Progenitor cell of endocrine pancreas (in vitro differentiated cells): ENCODE data around the gene FHOD3. TPM values are rescaled to one million over a fixed set of nuclear protein-coding genes. Genes with fewer than 3 reads are reported as not detected.

Experiments used
- DNase-seq: peaks from one replicate; pipeline ENCODE4 v3.0.0; 2021; ENCODE audit warnings: low spot score; ENCODE audit not compliant: unreplicated experiment
- H3K27ac Mint-ChIP-seq: 2 replicates; pipeline ENCODE4 v1.8.0; 2021; ENCODE audit warnings: mild to moderate bottlenecking, moderate library complexity, mixed read lengths
- H3K27me3 Mint-ChIP-seq: 2 replicates; pipeline ENCODE4 v1.8.0; 2021; ENCODE audit warnings: mixed read lengths
- H3K36me3 Mint-ChIP-seq: 2 replicates; pipeline ENCODE4 v1.8.0; 2022; ENCODE audit warnings: mixed read lengths; ENCODE audit not compliant: insufficient read depth
- H3K4me1 Mint-ChIP-seq: 2 replicates; pipeline ENCODE4 v1.8.0; 2021; ENCODE audit warnings: low read depth, mixed read lengths
- H3K4me3 Mint-ChIP-seq: 2 replicates; pipeline ENCODE4 v1.8.0; 2021; ENCODE audit warnings: low read depth, mild to moderate bottlenecking, moderate library complexity, mixed read lengths
- H3K9me3 Mint-ChIP-seq: 2 replicates; pipeline ENCODE4 v1.8.0; 2021; ENCODE audit warnings: low read depth, mixed read lengths
- total RNA-seq: library from RNA; stranded (reverse); gene quantifications from 2 replicates; pipeline ENCODE4 v1.2.1, GENCODE V29; 2021
- TF ChIP-seq, protein P1 (sequence below): fragments of 200-600 bp; sonication (generic); IDR thresholded peaks from one replicate; pipeline ENCODE4 v1.5.0; 2021; ENCODE audit warnings: antibody characterized with exemption, mild to moderate bottlenecking; ENCODE audit not compliant: unreplicated experiment

FHOD3 gene
- total RNA-seq, 1 donor from 2014 or later = 1.6 TPM

DNA sequence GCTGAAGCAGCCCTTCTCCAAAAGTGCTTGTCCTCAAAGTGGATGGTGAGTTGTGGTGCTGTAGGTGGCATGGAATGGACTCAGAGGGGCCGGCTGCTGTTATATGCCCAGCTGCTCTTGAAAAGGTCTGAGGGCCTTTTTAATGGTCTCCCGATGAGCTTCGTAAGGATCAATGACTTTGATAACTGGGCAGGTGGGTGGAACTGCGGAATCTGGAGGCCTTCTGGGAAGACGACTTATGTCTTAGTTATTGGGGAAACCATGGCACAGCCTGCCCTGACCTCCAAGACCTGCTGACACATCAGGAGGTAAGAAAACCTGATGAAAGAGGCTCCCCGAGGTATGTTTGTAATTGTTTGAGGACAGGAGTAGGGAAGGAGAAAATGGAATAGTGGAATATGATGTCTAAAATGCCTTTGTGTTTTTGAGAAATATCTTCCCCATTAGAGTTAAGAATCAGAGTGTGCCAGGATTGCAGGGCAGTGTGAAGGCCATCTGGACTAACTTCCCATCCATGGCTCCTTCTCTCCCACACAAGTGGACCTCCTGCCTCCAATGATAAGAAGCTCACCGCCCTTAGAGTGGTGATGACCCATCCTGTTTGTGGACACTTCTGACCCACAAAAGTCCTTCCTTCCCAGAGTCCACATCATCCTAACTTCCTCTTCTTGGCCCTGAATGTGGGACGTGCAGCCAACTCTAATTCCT lies 236.1 kb downstream of the FHOD3 start:
- Mint-ChIP-seq H3K27ac (peak overlapping the region; percentile 19), H3K27me3 (no peaks in the 10 kb centered on the region), H3K4me1 (peaks cover 1% of the 10 kb centered on the region), H3K9me3 (no peaks in the 10 kb centered on the region), H3K4me3 (no peak overlapping the region), H3K36me3 (no peaks in the 10 kb centered on the region)
- TF ChIP-seq, protein P1, sequence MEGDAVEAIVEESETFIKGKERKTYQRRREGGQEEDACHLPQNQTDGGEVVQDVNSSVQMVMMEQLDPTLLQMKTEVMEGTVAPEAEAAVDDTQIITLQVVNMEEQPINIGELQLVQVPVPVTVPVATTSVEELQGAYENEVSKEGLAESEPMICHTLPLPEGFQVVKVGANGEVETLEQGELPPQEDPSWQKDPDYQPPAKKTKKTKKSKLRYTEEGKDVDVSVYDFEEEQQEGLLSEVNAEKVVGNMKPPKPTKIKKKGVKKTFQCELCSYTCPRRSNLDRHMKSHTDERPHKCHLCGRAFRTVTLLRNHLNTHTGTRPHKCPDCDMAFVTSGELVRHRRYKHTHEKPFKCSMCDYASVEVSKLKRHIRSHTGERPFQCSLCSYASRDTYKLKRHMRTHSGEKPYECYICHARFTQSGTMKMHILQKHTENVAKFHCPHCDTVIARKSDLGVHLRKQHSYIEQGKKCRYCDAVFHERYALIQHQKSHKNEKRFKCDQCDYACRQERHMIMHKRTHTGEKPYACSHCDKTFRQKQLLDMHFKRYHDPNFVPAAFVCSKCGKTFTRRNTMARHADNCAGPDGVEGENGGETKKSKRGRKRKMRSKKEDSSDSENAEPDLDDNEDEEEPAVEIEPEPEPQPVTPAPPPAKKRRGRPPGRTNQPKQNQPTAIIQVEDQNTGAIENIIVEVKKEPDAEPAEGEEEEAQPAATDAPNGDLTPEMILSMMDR = no peak
- no peak for DNase-seq

DNA sequence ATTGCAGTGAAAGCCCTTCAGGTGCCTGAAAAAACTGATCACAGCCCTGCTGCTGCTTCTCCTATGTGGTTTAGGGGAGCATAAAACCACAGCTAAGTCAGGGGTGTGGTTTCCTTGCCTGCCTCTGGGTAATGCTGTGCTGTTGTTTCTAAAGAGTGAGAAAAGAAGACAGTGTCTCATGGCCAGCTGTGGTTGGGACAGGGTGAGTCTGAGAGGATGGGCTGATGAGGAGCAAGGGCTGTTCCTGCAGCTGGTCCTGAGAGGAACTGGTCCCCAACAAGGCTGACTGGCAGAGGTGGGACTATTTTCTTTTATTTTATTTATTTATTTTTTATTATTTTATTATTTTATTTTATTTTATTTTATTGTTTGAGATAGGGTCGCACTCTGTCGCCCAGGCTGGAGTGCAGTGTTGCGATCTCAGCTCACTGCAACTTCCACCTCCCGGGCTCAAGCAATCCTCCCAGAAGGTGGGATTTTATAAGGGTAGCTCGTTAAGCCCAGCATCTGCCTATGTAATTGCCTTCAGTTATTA lies 236.7 kb downstream of the FHOD3 start:
- TF ChIP-seq, protein P1 = no peak
- no peak for DNase-seq
- Mint-ChIP-seq H3K27me3 (no peaks in the 10 kb centered on the region), H3K4me1 (peaks cover 1% of the 10 kb centered on the region), H3K27ac (no peak overlapping the region), H3K9me3 (no peaks in the 10 kb centered on the region), H3K36me3 (no peaks in the 10 kb centered on the region), H3K4me3 (no peak overlapping the region)

DNA sequence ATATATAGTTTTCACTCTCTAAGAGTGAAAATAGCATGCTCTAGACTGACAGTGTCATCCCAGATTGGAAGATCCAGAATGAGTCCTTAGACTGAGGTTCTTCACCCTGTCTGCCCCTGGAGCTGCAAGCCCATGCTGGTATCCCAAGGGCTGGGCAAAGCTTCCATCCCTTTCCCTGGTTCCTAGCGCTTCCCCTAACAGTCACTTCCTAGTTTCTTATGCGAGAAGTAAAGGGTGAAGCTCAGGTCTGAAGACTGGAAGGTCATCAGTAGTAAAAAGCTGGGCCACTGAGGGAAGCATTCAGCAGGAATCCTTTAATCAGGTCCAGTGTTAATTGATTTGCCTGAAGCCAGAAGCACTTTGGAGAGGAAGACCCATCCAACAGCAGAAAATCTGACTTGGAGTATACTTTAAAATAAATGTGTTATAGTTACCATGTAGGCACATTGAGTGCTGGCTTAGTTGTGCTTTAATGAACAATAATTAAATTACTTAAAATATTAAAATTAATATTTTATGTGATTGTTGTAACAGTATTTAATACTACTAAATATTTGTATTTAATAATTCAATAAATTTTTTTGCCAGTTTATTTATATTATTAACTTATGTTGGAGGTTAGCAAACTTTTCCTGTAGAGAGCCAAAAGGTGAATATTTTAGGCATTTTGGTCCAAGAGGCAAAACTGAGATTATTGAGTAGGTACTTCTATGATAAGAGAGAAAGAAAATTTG lies 237.9 kb downstream of the FHOD3 start:
- TF ChIP-seq, protein P1 = no peak
- H3K4me3 Mint-ChIP-seq = no peak overlapping the region
- H3K4me1 Mint-ChIP-seq = peaks cover 1% of the 10 kb centered on the region
- no peaks in the 10 kb centered on the region for H3K9me3 Mint-ChIP-seq
- no peaks in the 10 kb centered on the region for H3K36me3 Mint-ChIP-seq
- no peak for DNase-seq
- H3K27ac Mint-ChIP-seq = no peak overlapping the region
- no peaks in the 10 kb centered on the region for H3K27me3 Mint-ChIP-seq

DNA sequence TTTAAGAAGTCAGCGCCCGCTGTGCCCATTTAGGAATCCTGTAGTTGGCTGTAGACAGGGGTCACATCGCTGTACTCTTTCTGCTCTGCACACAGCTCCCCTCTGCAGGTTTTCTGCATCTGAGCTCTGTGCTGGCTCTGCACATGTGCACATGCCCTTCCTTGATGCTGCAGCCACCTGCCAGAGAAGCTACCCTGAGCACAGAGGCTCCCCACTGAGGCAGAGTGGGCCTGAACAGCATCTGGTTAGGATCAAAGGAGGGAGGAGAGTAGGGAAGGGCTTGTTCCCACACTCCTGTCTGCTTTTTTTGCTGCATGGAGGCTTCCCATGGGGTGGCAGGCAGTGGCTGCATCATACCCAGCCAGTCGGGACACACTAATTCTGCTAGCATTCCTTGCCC lies 238.9 kb downstream of the FHOD3 start:
- Mint-ChIP-seq H3K4me1 (peaks cover 1% of the 10 kb centered on the region), H3K27ac (no peak overlapping the region), H3K27me3 (no peaks in the 10 kb centered on the region), H3K9me3 (no peaks in the 10 kb centered on the region), H3K4me3 (no peak overlapping the region), H3K36me3 (no peaks in the 10 kb centered on the region)
- TF ChIP-seq, protein P1 = no peak
- no peak for DNase-seq

DNA sequence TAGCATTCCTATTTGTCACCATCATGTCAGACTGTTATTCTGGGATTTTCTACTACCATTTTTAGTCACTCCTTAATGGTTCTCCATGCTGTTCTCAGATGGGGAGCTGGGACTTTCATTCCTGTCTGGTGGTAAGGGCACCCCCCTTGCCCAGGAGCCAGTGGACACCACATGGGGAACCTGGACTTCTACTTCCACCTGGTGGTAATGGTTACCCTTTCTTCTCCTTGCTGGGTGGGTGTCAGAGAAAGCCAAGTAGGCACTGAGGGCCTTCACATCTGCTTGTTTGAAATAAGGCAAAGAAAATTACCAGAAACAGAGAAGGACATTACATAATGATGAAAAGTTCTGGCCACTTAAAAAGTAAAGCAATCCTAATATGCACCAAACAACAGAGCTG lies 239.8 kb downstream of the FHOD3 start:
- peaks cover 1% of the 10 kb centered on the region for H3K4me1 Mint-ChIP-seq
- DNase-seq = no peak
- no peak overlapping the region for H3K4me3 Mint-ChIP-seq
- H3K9me3 Mint-ChIP-seq = no peaks in the 10 kb centered on the region
- no peak overlapping the region for H3K27ac Mint-ChIP-seq
- TF ChIP-seq, protein P1 = no peak
- H3K27me3 Mint-ChIP-seq = no peaks in the 10 kb centered on the region
- H3K36me3 Mint-ChIP-seq = no peaks in the 10 kb centered on the region
